HG02981 (cell line): Measurements from ENCODE around the gene FARP1.

Experiments used
- ATAC-seq: cut with Tn5 transposase; IDR thresholded peaks from one replicate; pipeline ENCODE4 v1.9.1; 2021; ENCODE audit warnings: mild to moderate bottlenecking, moderate library complexity; ENCODE audit not compliant: unreplicated experiment

The FARP1 gene

GRCh38 chr13:98374750-98375149, 231.9 kb downstream of the FARP1 start:
- ATAC-seq = no peak

- no peak for ATAC-seq
Measured at GRCh38 chr13:98377635-98378378, 234.9 kb downstream of the FARP1 start.

GRCh38 chr13:98384739-98385138, 241.8 kb downstream of the FARP1 start:
- no peak for ATAC-seq

GRCh38 chr13:98385606-98386005, 242.7 kb downstream of the FARP1 start:
- no peak for ATAC-seq

- ATAC-seq = no peak
Measured at GRCh38 chr13:98386637-98387036, 243.7 kb downstream of the FARP1 start.

- no peak for ATAC-seq
Measured at GRCh38 chr13:98389319-98389718, 246.4 kb downstream of the FARP1 start.

- no peak for ATAC-seq
Measured at GRCh38 chr13:98390086-98390715, 247.3 kb downstream of the FARP1 start.

GRCh38 chr13:98393873-98394272, 251.0 kb downstream of the FARP1 start:
- ATAC-seq = no peak

- no peak for ATAC-seq
Measured at GRCh38 chr13:98394820-98395510, 252.1 kb downstream of the FARP1 start.

- ATAC-seq = no peak
Measured at GRCh38 chr13:98396071-98396710, 253.3 kb downstream of the FARP1 start.

- ATAC-seq = no peak
Measured at GRCh38 chr13:98397221-98397620, 254.3 kb downstream of the FARP1 start.

GRCh38 chr13:98397861-98398260, 255.0 kb downstream of the FARP1 start:
- no peak for ATAC-seq

GRCh38 chr13:98398581-98398980, 255.7 kb downstream of the FARP1 start:
- no peak for ATAC-seq

GRCh38 chr13:98399756-98400155, 256.9 kb downstream of the FARP1 start:
- no peak for ATAC-seq

- no peak for ATAC-seq
Measured at GRCh38 chr13:98401934-98402333, 259.0 kb downstream of the FARP1 start.

- no peak for ATAC-seq
Measured at GRCh38 chr13:98403076-98403475, 260.2 kb downstream of the FARP1 start.

- no peak for ATAC-seq
Measured at GRCh38 chr13:98405107-98405571, 262.2 kb downstream of the FARP1 start.

- no peak for ATAC-seq
Measured at GRCh38 chr13:98405690-98406344, 262.9 kb downstream of the FARP1 start.

GRCh38 chr13:98406427-98406826, 263.5 kb downstream of the FARP1 start:
- ATAC-seq = no peak

- no peak for ATAC-seq
Measured at GRCh38 chr13:98406971-98407370, 264.1 kb downstream of the FARP1 start.

GRCh38 chr13:98407575-98407974, 264.7 kb downstream of the FARP1 start:
- ATAC-seq = no peak
